Measurements from ENCODE around the gene ITGBL1.
"Not testable (repeated sequence)": the region's sequence is repeated elsewhere in the genome, so short reads cannot be mapped to it uniquely, and the experiment has no call there.

Gene ITGBL1

DNA sequence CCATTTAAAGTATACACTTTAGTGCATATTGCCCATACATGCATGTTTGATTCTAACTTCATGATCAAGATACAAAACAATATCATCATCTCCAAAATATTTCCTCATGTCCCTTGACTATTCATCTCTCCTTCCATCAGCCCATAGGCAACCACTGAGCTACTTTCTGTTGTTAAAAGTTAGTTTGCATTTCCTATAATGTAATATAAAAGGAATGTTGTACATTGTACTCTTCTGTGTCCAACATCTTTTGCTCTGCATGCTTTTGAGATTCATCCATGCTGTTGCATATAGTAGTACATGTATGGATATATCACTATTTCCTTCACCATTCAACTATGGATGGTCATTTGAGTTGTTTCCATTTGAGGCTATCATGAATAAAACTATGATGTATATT is 74.7 kb downstream of the ITGBL1 start:
- H3K4me1 ChIP-seq (ENCODE audit: control insufficient read depth, insufficient read depth, low read length): no peaks in the 10 kb centered on the region
- H3K27me3 ChIP-seq (ENCODE audit: control insufficient read depth, insufficient read depth, low read length, poor library complexity, severe bottlenecking): no peaks in the 10 kb centered on the region
- H3K36me3 ChIP-seq (ENCODE audit: control insufficient read depth, insufficient read depth, low read length): no peaks in the 10 kb centered on the region

DNA sequence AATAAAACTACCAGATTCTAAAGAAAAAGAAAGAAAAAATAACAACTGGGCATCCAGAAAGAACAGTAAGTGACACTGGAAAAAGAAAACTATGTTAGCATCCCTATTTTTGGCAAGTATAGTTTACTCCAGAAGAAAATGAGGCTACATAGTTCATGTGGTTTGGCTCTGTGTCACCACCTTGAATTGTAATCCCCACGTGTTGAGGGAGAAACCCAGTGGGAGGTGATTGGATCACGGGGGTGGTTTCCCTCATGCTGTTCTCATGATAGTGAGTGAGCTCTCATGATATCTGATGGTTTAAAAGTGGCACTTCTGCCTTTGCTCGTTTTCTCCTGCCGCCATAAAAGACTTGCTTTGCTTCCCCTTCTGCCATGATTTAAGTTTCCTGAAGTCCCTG is 76.9 kb downstream of the ITGBL1 start:
- H3K4me1 ChIP-seq (ENCODE audit: control insufficient read depth, insufficient read depth, low read length): no peaks in the 10 kb centered on the region
- H3K27ac ChIP-seq (ENCODE audit: insufficient read depth, low read depth, low read length, poor library complexity, severe bottlenecking): no peak overlapping the region
- WGBS, 2 experiments: 62 to 72% methylated on average over 4 of the region's 4 CpGs
- H3K27me3 ChIP-seq (ENCODE audit: control insufficient read depth, insufficient read depth, low read length, poor library complexity, severe bottlenecking): no peaks in the 10 kb centered on the region
- no peaks in the 10 kb centered on the region for H3K36me3 ChIP-seq (ENCODE audit: control insufficient read depth, insufficient read depth, low read length)
- no peak overlapping the region for H3K4me3 ChIP-seq (ENCODE audit: insufficient read depth, low read depth, low read length)
- no peaks in the 10 kb centered on the region for H3K9me3 ChIP-seq (ENCODE audit: control insufficient read depth, low read length)

More for the DNA sequence above, 74.7 kb downstream of the ITGBL1 start:
- no peaks in the 10 kb centered on the region for H3K9me3 ChIP-seq (ENCODE audit: control insufficient read depth, low read length)
- no peak overlapping the region for H3K4me3 ChIP-seq (ENCODE audit: insufficient read depth, low read depth, low read length)
- H3K27ac ChIP-seq (ENCODE audit: insufficient read depth, low read depth, low read length, poor library complexity, severe bottlenecking): no peak overlapping the region

DNA sequence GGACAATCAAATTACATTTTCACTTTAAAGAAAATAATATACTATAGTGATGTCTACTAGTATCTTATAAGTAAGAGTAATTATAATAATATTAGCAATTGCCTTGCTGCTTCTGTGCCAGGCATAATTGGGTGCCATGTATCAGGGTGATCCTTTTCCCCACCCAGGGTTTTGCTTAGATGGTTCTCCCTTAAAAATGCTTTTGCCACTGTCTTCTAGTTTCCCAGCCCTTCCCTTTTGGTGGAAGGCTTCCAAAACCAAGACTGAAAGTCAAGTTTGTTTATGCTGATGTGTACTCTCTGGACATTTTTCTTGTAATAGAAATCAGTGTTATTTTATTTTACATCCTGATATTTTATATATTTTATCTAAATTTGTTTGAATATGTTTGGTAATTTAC is 77.8 kb downstream of the ITGBL1 start:
- H3K27me3 ChIP-seq (ENCODE audit: control insufficient read depth, insufficient read depth, low read length, poor library complexity, severe bottlenecking): no peaks in the 10 kb centered on the region
- no peaks in the 10 kb centered on the region for H3K36me3 ChIP-seq (ENCODE audit: control insufficient read depth, insufficient read depth, low read length)
- H3K27ac ChIP-seq (ENCODE audit: insufficient read depth, low read depth, low read length, poor library complexity, severe bottlenecking): no peak overlapping the region
- no peaks in the 10 kb centered on the region for H3K4me1 ChIP-seq (ENCODE audit: control insufficient read depth, insufficient read depth, low read length)
- H3K4me3 ChIP-seq (ENCODE audit: insufficient read depth, low read depth, low read length): no peak overlapping the region
- no peaks in the 10 kb centered on the region for H3K9me3 ChIP-seq (ENCODE audit: control insufficient read depth, low read length)

DNA sequence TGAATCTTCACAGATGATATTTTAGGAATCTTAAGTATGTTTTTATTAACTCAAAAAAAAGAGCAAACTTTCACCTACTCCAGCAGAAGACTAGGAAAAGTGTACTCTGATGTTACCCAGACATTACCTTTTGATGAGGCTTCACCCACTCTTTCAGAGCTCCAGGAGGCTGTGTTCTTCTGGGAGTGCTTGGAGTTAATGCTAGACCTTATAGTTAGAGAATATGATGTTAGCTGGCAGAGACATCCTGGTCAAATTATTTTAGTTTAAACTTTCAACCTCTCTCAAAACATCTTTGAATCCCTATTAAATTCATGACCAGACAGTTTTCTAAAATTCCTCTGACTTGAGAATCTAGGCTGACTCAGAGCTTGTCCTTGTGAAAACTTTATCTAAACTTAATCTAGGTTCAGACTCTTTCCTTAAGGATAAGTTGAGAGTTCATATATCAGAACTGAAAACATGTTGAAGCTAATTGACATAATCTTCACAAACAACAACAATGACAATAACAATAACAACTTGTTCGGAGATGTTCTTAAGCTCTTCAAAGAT is 82.8 kb downstream of the ITGBL1 start:
- H3K27me3 ChIP-seq (ENCODE audit: control insufficient read depth, insufficient read depth, low read length, poor library complexity, severe bottlenecking): no peaks in the 10 kb centered on the region
- 95 to 96% methylated on average over 1 of the region's 1 CpG for WGBS, 2 experiments
- no peak overlapping the region for H3K27ac ChIP-seq (ENCODE audit: insufficient read depth, low read depth, low read length, poor library complexity, severe bottlenecking)
- H3K4me1 ChIP-seq (ENCODE audit: control insufficient read depth, insufficient read depth, low read length): no peaks in the 10 kb centered on the region
- no peaks in the 10 kb centered on the region for H3K36me3 ChIP-seq (ENCODE audit: control insufficient read depth, insufficient read depth, low read length)
- no peak overlapping the region for H3K4me3 ChIP-seq (ENCODE audit: insufficient read depth, low read depth, low read length)
- no peaks in the 10 kb centered on the region for H3K9me3 ChIP-seq (ENCODE audit: control insufficient read depth, low read length)

DNA sequence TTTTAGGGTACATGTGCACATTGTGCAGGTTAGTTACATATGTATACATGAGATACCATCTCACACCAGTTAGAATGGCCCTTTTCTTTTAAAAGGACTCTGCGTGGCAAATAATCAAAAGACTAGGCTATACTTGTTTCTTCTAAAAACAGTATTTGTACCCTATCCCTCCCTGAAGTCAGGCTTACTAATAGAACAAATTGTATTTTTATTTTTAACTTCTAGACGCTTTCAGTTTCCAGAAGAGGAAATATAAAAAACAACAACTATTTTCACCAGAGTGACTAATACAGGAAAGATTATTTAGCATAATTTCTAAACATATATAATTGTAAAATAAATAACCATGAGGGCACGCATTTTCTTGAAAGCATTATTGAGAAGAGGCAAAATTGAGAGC is 83.6 kb downstream of the ITGBL1 start:
- no peaks in the 10 kb centered on the region for H3K36me3 ChIP-seq (ENCODE audit: control insufficient read depth, insufficient read depth, low read length)
- no peaks in the 10 kb centered on the region for H3K9me3 ChIP-seq (ENCODE audit: control insufficient read depth, low read length)
- WGBS, 2 experiments: 92 to 93% methylated on average over 2 to 3 of the region's 3 CpGs
- H3K27ac ChIP-seq (ENCODE audit: insufficient read depth, low read depth, low read length, poor library complexity, severe bottlenecking): no peak overlapping the region
- no peaks in the 10 kb centered on the region for H3K27me3 ChIP-seq (ENCODE audit: control insufficient read depth, insufficient read depth, low read length, poor library complexity, severe bottlenecking)
- H3K4me3 ChIP-seq (ENCODE audit: insufficient read depth, low read depth, low read length): no peak overlapping the region
- H3K4me1 ChIP-seq (ENCODE audit: control insufficient read depth, insufficient read depth, low read length): no peaks in the 10 kb centered on the region

DNA sequence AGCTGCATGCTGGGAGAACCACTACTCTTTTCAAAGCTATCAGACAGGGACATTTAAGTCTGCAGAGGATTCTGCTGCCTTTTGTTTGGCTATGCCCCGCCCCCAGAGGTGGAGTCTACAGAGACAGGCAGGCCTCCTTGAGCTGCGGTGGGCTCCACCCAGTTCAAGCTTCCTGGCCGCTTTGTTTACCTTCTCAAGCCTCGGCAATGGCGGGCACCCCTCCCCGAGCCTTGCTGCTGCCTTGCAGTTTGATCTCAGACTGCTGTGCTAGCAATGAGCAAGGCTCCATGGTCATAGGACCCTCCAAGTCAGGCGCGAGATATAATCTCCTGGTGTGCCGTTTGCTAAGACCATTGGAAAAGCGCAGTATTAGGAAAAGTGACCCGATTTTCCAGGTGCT is 92.1 kb downstream of the ITGBL1 start:
- WGBS, 2 experiments: 86 to 93% methylated on average over 11 of the region's 11 CpGs
- not testable (repeated sequence) for H3K9me3 ChIP-seq (ENCODE audit: control insufficient read depth, low read length); H3K4me1 ChIP-seq (ENCODE audit: control insufficient read depth, insufficient read depth, low read length); H3K4me3 ChIP-seq (ENCODE audit: insufficient read depth, low read depth, low read length); H3K27me3 ChIP-seq (ENCODE audit: control insufficient read depth, insufficient read depth, low read length, poor library complexity, severe bottlenecking); H3K36me3 ChIP-seq (ENCODE audit: control insufficient read depth, insufficient read depth, low read length); H3K27ac ChIP-seq (ENCODE audit: insufficient read depth, low read depth, low read length, poor library complexity, severe bottlenecking)

DNA sequence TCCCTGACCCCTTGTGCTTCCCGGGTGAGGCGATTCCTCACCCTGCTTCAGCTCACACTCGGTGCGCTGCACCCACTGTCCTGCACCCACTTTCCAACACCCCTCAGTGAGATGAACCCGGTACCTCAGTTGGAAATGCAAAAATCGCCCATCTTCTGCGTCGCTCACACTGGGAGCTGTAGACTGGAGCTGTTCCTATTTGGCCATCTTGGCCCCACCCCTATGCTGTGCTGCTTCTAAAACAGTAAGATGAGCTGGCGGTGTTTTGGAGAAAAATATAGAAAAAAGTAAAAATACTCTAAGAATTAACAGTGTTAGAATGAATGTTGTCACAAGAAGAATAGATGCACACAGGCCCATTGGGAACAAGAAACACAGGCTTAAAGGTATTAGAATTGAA is 92.5 kb downstream of the ITGBL1 start:
- no peak overlapping the region for H3K4me3 ChIP-seq (ENCODE audit: insufficient read depth, low read depth, low read length)
- no peaks in the 10 kb centered on the region for H3K4me1 ChIP-seq (ENCODE audit: control insufficient read depth, insufficient read depth, low read length)
- H3K9me3 ChIP-seq (ENCODE audit: control insufficient read depth, low read length): no peaks in the 10 kb centered on the region
- H3K27ac ChIP-seq (ENCODE audit: insufficient read depth, low read depth, low read length, poor library complexity, severe bottlenecking): no peak overlapping the region
- WGBS, 2 experiments: 93 to 96% methylated on average over 8 to 9 of the region's 9 CpGs
- H3K27me3 ChIP-seq (ENCODE audit: control insufficient read depth, insufficient read depth, low read length, poor library complexity, severe bottlenecking): no peaks in the 10 kb centered on the region
- H3K36me3 ChIP-seq (ENCODE audit: control insufficient read depth, insufficient read depth, low read length): no peaks in the 10 kb centered on the region

DNA sequence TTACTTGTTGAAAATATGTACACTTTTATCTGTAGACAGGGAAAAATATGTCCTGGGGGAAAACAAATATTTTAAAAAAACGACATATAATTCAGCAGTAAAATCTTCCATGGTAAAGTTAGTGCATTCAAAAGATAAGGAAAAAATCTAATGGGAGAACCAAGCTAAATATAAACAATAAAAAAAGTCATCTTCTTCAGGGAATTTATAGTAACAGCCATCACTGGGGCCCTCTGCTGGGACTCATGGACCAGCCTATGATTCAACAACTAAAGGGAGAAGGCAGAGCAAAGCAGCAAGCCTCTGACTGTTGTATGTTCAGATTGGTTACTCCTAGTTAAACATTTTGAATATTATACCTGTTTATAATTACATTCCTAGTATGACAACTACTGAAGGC is 93.0 kb downstream of the ITGBL1 start:
- Histone ChIP-seq H3K9me3 (ENCODE audit: control insufficient read depth, low read length) (no peaks in the 10 kb centered on the region), H3K4me3 (ENCODE audit: insufficient read depth, low read depth, low read length) (no peak overlapping the region), H3K4me1 (ENCODE audit: control insufficient read depth, insufficient read depth, low read length) (no peaks in the 10 kb centered on the region), H3K27me3 (ENCODE audit: control insufficient read depth, insufficient read depth, low read length, poor library complexity, severe bottlenecking) (no peaks in the 10 kb centered on the region), H3K36me3 (ENCODE audit: control insufficient read depth, insufficient read depth, low read length) (no peaks in the 10 kb centered on the region), H3K27ac (ENCODE audit: insufficient read depth, low read depth, low read length, poor library complexity, severe bottlenecking) (no peak overlapping the region)
- WGBS, 2 experiments: 100% methylated on average over 1 of the region's 1 CpG; no CpG with 5 or more reads in 1 of the 2 experiments

DNA sequence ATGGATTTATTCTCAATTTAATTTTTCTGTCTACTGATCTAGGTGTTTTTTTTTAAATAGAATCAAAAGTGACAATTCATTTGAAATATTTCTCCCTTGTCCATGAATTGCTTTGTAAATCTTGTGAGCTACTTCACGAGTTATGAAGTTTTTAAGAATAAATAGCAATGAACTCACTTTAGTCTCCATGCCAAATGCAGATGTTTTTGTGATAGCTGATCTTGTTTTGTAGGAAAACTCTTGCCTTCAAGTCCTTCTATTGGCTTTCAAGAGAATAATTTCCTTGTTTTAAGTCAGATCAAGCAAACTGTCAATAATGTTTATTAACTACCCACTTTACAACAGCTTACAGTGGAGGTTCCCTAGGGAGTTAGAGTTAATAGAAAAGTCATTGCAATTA is 99.8 kb downstream of the ITGBL1 start:
- no peak overlapping the region for H3K4me3 ChIP-seq (ENCODE audit: insufficient read depth, low read depth, low read length)
- no peaks in the 10 kb centered on the region for H3K36me3 ChIP-seq (ENCODE audit: control insufficient read depth, insufficient read depth, low read length)
- no peaks in the 10 kb centered on the region for H3K4me1 ChIP-seq (ENCODE audit: control insufficient read depth, insufficient read depth, low read length)
- H3K9me3 ChIP-seq (ENCODE audit: control insufficient read depth, low read length): no peaks in the 10 kb centered on the region
- no peak overlapping the region for H3K27ac ChIP-seq (ENCODE audit: insufficient read depth, low read depth, low read length, poor library complexity, severe bottlenecking)
- WGBS, 2 experiments: 91 to 100% methylated on average over 1 of the region's 1 CpG
- H3K27me3 ChIP-seq (ENCODE audit: control insufficient read depth, insufficient read depth, low read length, poor library complexity, severe bottlenecking): no peaks in the 10 kb centered on the region

DNA sequence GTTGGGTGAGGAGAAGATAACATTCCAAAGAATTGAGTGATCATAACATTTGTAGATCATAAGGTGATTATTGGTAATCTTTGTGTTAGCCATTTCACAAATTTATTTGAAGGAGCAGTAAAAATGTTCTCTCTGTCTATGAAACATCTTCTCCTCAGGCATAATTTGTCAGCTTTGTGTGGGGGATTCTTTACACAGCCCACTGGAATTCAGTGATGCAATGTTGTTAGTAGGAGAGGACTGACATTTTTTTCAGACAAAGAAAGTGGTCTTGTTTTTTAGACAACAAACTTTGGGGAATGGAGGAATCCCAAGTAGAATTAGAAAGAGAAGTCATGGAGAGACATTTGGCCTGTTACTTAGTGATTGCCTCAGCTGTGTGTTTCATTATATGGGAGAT is 100.3 kb downstream of the ITGBL1 start:
- H3K36me3 ChIP-seq (ENCODE audit: control insufficient read depth, insufficient read depth, low read length): no peaks in the 10 kb centered on the region
- no peaks in the 10 kb centered on the region for H3K9me3 ChIP-seq (ENCODE audit: control insufficient read depth, low read length)
- no peak overlapping the region for H3K4me3 ChIP-seq (ENCODE audit: insufficient read depth, low read depth, low read length)
- H3K4me1 ChIP-seq (ENCODE audit: control insufficient read depth, insufficient read depth, low read length): no peaks in the 10 kb centered on the region
- no peaks in the 10 kb centered on the region for H3K27me3 ChIP-seq (ENCODE audit: control insufficient read depth, insufficient read depth, low read length, poor library complexity, severe bottlenecking)
- H3K27ac ChIP-seq (ENCODE audit: insufficient read depth, low read depth, low read length, poor library complexity, severe bottlenecking): no peak overlapping the region

DNA sequence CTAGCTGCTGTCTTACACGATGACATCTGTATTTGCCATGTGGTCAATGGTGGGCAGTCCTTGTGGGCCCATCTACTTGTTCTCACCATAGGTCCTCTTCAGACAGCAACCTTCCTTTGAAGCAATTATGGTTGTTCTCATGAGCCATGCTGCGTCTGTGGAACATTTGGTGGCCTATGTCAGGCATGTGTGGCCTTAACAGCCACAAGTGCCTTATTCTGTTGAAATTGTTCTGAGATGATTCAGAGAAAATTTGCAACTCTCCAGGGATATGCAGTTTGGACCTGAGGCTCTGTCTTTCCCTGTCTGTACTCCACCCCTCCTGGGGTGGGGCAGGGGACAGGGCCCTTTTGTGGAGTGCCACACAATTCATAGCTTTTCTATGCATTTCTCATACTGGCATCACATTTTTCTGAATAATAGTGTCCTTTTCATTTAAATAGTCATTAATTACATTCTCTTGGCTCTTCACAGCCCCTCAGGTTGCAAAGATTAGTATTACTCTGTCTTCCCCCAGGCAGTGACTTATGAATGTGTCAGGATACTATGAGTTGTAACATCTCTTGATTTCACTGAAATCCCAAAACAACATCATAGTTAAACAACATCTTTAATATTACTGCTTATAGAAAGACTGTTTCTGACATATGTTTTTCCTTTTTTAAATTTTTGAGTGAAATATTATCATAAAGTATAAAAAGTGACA is 102.1 kb downstream of the ITGBL1 start:
- Histone ChIP-seq H3K36me3 (ENCODE audit: control insufficient read depth, insufficient read depth, low read length) (no peaks in the 10 kb centered on the region), H3K4me3 (ENCODE audit: insufficient read depth, low read depth, low read length) (no peak overlapping the region), H3K27me3 (ENCODE audit: control insufficient read depth, insufficient read depth, low read length, poor library complexity, severe bottlenecking) (no peaks in the 10 kb centered on the region), H3K9me3 (ENCODE audit: control insufficient read depth, low read length) (no peaks in the 10 kb centered on the region), H3K27ac (ENCODE audit: insufficient read depth, low read depth, low read length, poor library complexity, severe bottlenecking) (no peak overlapping the region), H3K4me1 (ENCODE audit: control insufficient read depth, insufficient read depth, low read length) (no peaks in the 10 kb centered on the region)
- 93 to 98% methylated on average over 2 of the region's 2 CpGs for WGBS, 2 experiments
